K562 (cell line): ENCODE data around the gene PI16. TPM values are rescaled to one million over a fixed set of nuclear protein-coding genes. Genes with fewer than 3 reads are reported as not detected.

ENCODE experiments used
- CBX1 ChIP-seq: sonication (generic); IDR thresholded peaks from 2 replicates; pipeline ENCODE4 v1.6.1; 2016; ENCODE audit warnings: antibody characterized with exemption, low read depth, mild to moderate bottlenecking
- CEBPG ChIP-seq, 3 experiments: fragments of 200-800 bp in 1 of 3; sonication (Bioruptor generic) in 1 of 3; sonication (generic) in 1 of 3; formaldehyde crosslinking in 1 of 3; IDR thresholded peaks in 2 of 3; conservative IDR thresholded peaks in 1 of 3; 2 replicates each; pipeline versions ENCODE4 v1.6.1 to v1.8.0; 2016 to 2022; ENCODE audit warnings: missing compliant biosample characterization in 2 of 3, missing genetic modification characterization in 2 of 3, mild to moderate bottlenecking in 1 of 3, missing genetic modification reagents in 1 of 3
- DPF2 ChIP-seq: fragments of 450-650 bp; IDR thresholded peaks from 2 replicates; pipeline ENCODE4 v1.6.1; 2016
- FOXA3 ChIP-seq, 2 experiments: fragments of 450-650 bp in 1 of 2; sonication (generic) in 1 of 2; formaldehyde crosslinking; IDR thresholded peaks in 1 of 2; conservative IDR thresholded peaks in 1 of 2; 2 replicates each; pipeline versions ENCODE4 v1.4.0 to v1.8.0; 2020 to 2022; ENCODE audit warnings: mild to moderate bottlenecking in 2 of 2, missing genetic modification reagents in 1 of 2
- FOXK1 ChIP-seq: sonication (generic); formaldehyde crosslinking; IDR thresholded peaks from 2 replicates; pipeline ENCODE4 v1.8.0; 2022; ENCODE audit warnings: missing genetic modification reagents, mild to moderate bottlenecking, borderline replicate concordance
- GABPA ChIP-seq: fragments of 200-800 bp; sonication (Bioruptor generic); conservative IDR thresholded peaks from 2 replicates; pipeline ENCODE4 v1.6.1; 2016; ENCODE audit warnings: low read depth, missing genetic modification characterization, missing compliant biosample characterization
- GABPB1 ChIP-seq: sonication (generic); formaldehyde crosslinking; IDR thresholded peaks from 2 replicates; pipeline ENCODE4 v1.8.0; 2022; ENCODE audit warnings: mild to moderate bottlenecking, missing genetic modification reagents
- HNRNPH1 ChIP-seq: fragments of 200-400 bp; formaldehyde crosslinking; optimal IDR thresholded peaks from 2 replicates; pipeline ENCODE3; 2017; ENCODE audit warnings: low read depth, mild to moderate bottlenecking, low read length, moderate library complexity
- JUN ChIP-seq, 2 experiments: sonication (generic) in 1 of 2; formaldehyde crosslinking in 1 of 2; IDR thresholded peaks; 2 replicates each; pipeline versions ENCODE4 v1.6.1 to v1.8.0; 2012 to 2022; ENCODE audit warnings: borderline replicate concordance in 2 of 2, mild to moderate bottlenecking in 2 of 2, improper control_type of control experiment in 1 of 2, low read depth in 1 of 2, low read length in 1 of 2, missing genetic modification reagents in 1 of 2
- MAFF ChIP-seq: IDR thresholded peaks from 2 replicates; pipeline ENCODE4 v1.6.1; 2012; ENCODE audit warnings: low read length, improper control_type of control experiment
- MTA1 ChIP-seq: fragments of 450-650 bp; IDR thresholded peaks from 2 replicates; pipeline ENCODE4 v1.6.1; 2017; ENCODE audit warnings: borderline replicate concordance
- NR2C1 ChIP-seq, 2 experiments: fragments of 450-650 bp; IDR thresholded peaks; 2 replicates each; pipeline ENCODE4 v1.6.1; 2017; ENCODE audit warnings: mild to moderate bottlenecking in 2 of 2, antibody characterized with exemption in 1 of 2, inconsistent platforms in 1 of 2, missing compliant biosample characterization in 1 of 2, missing genetic modification characterization in 1 of 2
- PRMT5 ChIP-seq: sonication (generic); formaldehyde crosslinking; IDR thresholded peaks from 2 replicates; pipeline ENCODE4 v1.5.0; 2020; ENCODE audit warnings: missing genetic modification reagents
- RBM25 ChIP-seq: fragments of 200-400 bp; formaldehyde crosslinking; IDR thresholded peaks from 2 replicates; pipeline ENCODE4 v1.6.1; 2018; ENCODE audit warnings: low read length, low read depth, moderate library complexity; ENCODE audit not compliant: severe bottlenecking
- SPI1 ChIP-seq: IDR thresholded peaks from 2 replicates; pipeline ENCODE4 v1.6.1; 2011; ENCODE audit warnings: low read depth, low read length, control low read depth, borderline replicate concordance
- TEAD2 ChIP-seq: fragments of 450-650 bp; IDR thresholded peaks from 2 replicates; pipeline ENCODE4 v1.6.1; 2016; ENCODE audit warnings: missing genetic modification characterization, control low read depth, missing compliant biosample characterization
- ZNF146 ChIP-seq: IDR thresholded peaks from one replicate; pipeline ENCODE4 v1.6.1; 2018; ENCODE audit warnings: missing compliant biosample characterization; ENCODE audit not compliant: unreplicated experiment
- ZNF324 ChIP-seq: fragments of 250-450 bp; sonication (Bioruptor Pico); IDR thresholded peaks from 2 replicates; pipeline ENCODE4 v1.4.0; 2020; ENCODE audit warnings: mild to moderate bottlenecking
- ZNF431 ChIP-seq: sonication (generic); formaldehyde crosslinking; IDR thresholded peaks from 2 replicates; pipeline ENCODE4 v1.8.0; 2022; ENCODE audit warnings: mild to moderate bottlenecking, missing genetic modification reagents
- ZNF444 ChIP-seq: fragments of 250-450 bp; sonication (Bioruptor Pico); IDR thresholded peaks from 2 replicates; pipeline ENCODE4 v1.4.0; 2020; ENCODE audit warnings: mild to moderate bottlenecking, moderate library complexity
- ZNF583 ChIP-seq: fragments of 250-450 bp; sonication (Bioruptor Pico); IDR thresholded peaks from 2 replicates; pipeline ENCODE4 v1.4.0; 2020
- polyA plus RNA-seq, 8 experiments: library from polyadenylated mRNA; depleted of rRNA in 4 of 8; stranded (reverse) in 5 of 8; unstranded in 3 of 8; fragments of >200 nt; fragmentation: Nextera tagmentation in 2 of 8; fragmentation: Illumina TruSeq in 1 of 8; extraction: Ambion mirVana in 2 of 8; extraction: Trizol in 1 of 8; gene quantifications; 2 replicates each; pipeline versions ENCODE4 v1.2.1 to v1.2.3, GENCODE V29; 2011 to 2014; ENCODE audit warnings: inconsistent platforms in 1 of 8, missing spikeins in 1 of 8
- total RNA-seq, 7 experiments: library from RNA; depleted of rRNA in 6 of 7; stranded (reverse); fragments of >200 nt in 6 of 7; fragmentation: Illumina TruSeq in 2 of 7; extraction: Trizol in 2 of 7; gene quantifications; 2 replicates each; pipeline versions ENCODE4 v1.2.1 to v1.2.3, GENCODE V29; 2011 to 2021; ENCODE audit warnings: low replicate concordance in 1 of 7
- TF ChIP-seq, protein P1 (sequence below): sonication (generic); formaldehyde crosslinking; IDR thresholded peaks from 2 replicates; pipeline ENCODE4 v1.9.0; 2022; ENCODE audit warnings: mild to moderate bottlenecking, missing genetic modification reagents
- TF ChIP-seq, protein P2 (sequence below): sonication (generic); formaldehyde crosslinking; IDR thresholded peaks from 2 replicates; pipeline ENCODE4 v1.8.0; 2022; ENCODE audit warnings: mild to moderate bottlenecking, missing genetic modification reagents
- TF ChIP-seq, protein P3 (sequence below): sonication (generic); formaldehyde crosslinking; IDR thresholded peaks from 2 replicates; pipeline ENCODE4 v1.8.1; 2023; ENCODE audit warnings: mild to moderate bottlenecking, missing genetic modification reagents
- TF ChIP-seq, protein P4 (sequence below): fragments of 250-450 bp; sonication (Bioruptor Pico); IDR thresholded peaks from 2 replicates; pipeline ENCODE4 v1.9.0; 2021; ENCODE audit warnings: mild to moderate bottlenecking

PI16 gene
- total and polyA plus RNA-seq, 9 of the 15 experiments (the other 6 are each of a cell fraction or from before 2014, with no cell fraction given): 0.06 to 0.18 TPM; not detected in 7

DNA sequence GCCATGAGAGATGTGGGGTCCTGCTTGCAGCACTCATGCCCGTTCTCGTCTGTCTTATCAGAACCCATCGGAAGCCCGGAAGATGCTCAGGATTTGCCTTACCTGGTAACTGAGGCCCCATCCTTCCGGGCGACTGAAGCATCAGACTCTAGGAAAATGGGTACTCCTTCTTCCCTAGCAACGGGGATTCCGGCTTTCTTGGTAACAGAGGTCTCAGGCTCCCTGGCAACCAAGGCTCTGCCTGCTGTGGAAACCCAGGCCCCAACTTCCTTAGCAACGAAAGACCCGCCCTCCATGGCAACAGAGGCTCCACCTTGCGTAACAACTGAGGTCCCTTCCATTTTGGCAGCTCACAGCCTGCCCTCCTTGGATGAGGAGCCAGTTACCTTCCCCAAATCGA lies 8.3 kb downstream of the PI16 start (continued):
- no peak for TF ChIP-seq HNRNPH1
- TF ChIP-seq DPF2: no peak
- no peak for TF ChIP-seq MAFF
- no peak for TF ChIP-seq RBM25
- no peak for TF ChIP-seq PRMT5 (CRISPR knock-in tag)
- no peak for TF ChIP-seq CBX1
- TF ChIP-seq NR2C1 (IDR thresholded peaks at IDR 0.05): no peak
- no peak for TF ChIP-seq NR2C1 (tag; IDR thresholded peaks at IDR 0.05)
- no peak for TF ChIP-seq TEAD2 (tag)
- no peak for TF ChIP-seq ZNF146
- peak; percentile 48; the same call in 1 of the 2 replicates for TF ChIP-seq GABPB1
- no peak for TF ChIP-seq ZNF324 (CRISPR knock-in tag)
- TF ChIP-seq FOXK1 (CRISPR knock-in tag): no peak
- TF ChIP-seq, protein P1, sequence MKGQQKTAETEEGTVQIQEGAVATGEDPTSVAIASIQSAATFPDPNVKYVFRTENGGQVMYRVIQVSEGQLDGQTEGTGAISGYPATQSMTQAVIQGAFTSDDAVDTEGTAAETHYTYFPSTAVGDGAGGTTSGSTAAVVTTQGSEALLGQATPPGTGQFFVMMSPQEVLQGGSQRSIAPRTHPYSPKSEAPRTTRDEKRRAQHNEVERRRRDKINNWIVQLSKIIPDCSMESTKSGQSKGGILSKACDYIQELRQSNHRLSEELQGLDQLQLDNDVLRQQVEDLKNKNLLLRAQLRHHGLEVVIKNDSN (CRISPR knock-in tag): 0 out of 2 replicates have a peak, but pooled peaks have one; percentile 7
- TF ChIP-seq FOXA3 (CRISPR knock-in tag; conservative IDR thresholded peaks at IDR 0.05 in 1 of 2, IDR thresholded peaks at IDR 0.05 in 1 of 2): 0 out of 4 replicates have a peak, but pooled peaks of 1 of the 2 experiments have one; percentile 34
- TF ChIP-seq, protein P2, sequence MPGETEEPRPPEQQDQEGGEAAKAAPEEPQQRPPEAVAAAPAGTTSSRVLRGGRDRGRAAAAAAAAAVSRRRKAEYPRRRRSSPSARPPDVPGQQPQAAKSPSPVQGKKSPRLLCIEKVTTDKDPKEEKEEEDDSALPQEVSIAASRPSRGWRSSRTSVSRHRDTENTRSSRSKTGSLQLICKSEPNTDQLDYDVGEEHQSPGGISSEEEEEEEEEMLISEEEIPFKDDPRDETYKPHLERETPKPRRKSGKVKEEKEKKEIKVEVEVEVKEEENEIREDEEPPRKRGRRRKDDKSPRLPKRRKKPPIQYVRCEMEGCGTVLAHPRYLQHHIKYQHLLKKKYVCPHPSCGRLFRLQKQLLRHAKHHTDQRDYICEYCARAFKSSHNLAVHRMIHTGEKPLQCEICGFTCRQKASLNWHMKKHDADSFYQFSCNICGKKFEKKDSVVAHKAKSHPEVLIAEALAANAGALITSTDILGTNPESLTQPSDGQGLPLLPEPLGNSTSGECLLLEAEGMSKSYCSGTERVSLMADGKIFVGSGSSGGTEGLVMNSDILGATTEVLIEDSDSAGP: no peak
- no peak for TF ChIP-seq JUN (IDR thresholded peaks at IDR 0.05; ENCODE audit: borderline replicate concordance, low read depth, low read length)
- peak; percentile 54; the same call in 1 of the 2 replicates for TF ChIP-seq JUN (CRISPR knock-in tag; IDR thresholded peaks at IDR 0.05; ENCODE audit: borderline replicate concordance)
- TF ChIP-seq, protein P3, sequence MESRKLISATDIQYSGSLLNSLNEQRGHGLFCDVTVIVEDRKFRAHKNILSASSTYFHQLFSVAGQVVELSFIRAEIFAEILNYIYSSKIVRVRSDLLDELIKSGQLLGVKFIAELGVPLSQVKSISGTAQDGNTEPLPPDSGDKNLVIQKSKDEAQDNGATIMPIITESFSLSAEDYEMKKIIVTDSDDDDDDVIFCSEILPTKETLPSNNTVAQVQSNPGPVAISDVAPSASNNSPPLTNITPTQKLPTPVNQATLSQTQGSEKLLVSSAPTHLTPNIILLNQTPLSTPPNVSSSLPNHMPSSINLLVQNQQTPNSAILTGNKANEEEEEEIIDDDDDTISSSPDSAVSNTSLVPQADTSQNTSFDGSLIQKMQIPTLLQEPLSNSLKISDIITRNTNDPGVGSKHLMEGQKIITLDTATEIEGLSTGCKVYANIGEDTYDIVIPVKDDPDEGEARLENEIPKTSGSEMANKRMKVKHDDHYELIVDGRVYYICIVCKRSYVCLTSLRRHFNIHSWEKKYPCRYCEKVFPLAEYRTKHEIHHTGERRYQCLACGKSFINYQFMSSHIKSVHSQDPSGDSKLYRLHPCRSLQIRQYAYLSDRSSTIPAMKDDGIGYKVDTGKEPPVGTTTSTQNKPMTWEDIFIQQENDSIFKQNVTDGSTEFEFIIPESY (CRISPR knock-in tag): no peak
- TF ChIP-seq GABPA (tag): peak; percentile 57
- no peak for TF ChIP-seq ZNF431 (CRISPR knock-in tag)
- peak; percentile 72; the same call in 1 of the 2 replicates for TF ChIP-seq SPI1
- TF ChIP-seq, protein P4, sequence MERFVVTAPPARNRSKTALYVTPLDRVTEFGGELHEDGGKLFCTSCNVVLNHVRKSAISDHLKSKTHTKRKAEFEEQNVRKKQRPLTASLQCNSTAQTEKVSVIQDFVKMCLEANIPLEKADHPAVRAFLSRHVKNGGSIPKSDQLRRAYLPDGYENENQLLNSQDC (CRISPR knock-in tag): no peak
- TF ChIP-seq MTA1: no peak
- TF ChIP-seq CEBPG (CRISPR knock-in tag; IDR thresholded peaks at IDR 0.05): peak; percentile 93
- TF ChIP-seq CEBPG (tag; conservative IDR thresholded peaks at IDR 0.05 in 1 of 2, IDR thresholded peaks at IDR 0.05 in 1 of 2): peak; percentile 74 to 88
- TF ChIP-seq ZNF583: no peak
- no peak for TF ChIP-seq ZNF444 (CRISPR knock-in tag)
